Measurements from ENCODE around the gene ARMC6.

DNA sequence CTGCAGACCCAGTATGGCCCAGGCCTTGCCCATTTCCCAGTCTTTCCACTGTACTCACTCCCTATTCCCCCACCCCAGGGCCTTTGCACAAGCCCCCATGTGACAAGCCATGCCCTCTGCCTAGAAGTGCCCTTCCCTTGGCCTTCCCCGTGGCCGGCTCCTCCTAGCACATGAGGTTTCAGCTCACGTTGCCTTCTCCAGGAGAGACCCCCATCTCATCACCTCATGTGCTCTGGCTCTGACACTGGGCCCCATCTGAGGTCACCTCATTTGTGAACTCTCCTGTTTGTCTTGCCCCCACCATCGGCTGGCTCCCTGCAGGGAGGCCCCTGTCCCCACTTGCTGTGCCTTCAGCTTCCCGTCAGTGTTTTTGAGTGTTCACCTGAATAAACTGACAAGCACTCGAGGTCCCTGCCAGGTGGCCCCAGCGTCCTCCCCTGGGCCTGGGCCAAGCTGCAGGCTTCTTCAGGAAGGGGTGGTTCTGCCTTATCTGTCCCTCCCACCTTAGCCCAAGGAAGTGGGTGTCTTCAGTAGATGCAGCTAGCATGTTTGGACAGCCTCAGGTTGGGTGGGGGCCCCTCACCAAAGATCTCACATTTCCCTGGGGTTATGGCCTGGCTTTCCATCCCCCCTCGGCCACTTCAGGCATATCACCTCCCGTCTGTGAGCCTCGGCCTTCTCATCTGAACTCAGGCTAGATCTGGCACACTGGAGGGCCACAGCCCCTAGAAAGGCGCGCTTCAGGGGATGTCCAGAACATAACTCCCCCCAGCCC lies 26.6 kb downstream of the ARMC6 start:
- no peak for TF ChIP-seq EZH2 (IDR thresholded peaks at IDR 0.05; ENCODE audit: insufficient read depth, poor library complexity, severe bottlenecking)
- no peak for TF ChIP-seq EZH2phosphoT487 (IDR thresholded peaks at IDR 0.05; ENCODE audit: insufficient read depth, low read depth)

Measured in GM23248 (cell line).